ENCODE results near the gene DYNLRB1. TPM values are rescaled to one million over a fixed set of nuclear protein-coding genes. Genes with fewer than 3 reads are reported as not detected.

The DYNLRB1 gene
- total and polyA plus RNA-seq, 2 of the 13 experiments (the other 11 are each of a cell fraction or from before 2014, with no cell fraction given): 140 to 244 TPM

DNA sequence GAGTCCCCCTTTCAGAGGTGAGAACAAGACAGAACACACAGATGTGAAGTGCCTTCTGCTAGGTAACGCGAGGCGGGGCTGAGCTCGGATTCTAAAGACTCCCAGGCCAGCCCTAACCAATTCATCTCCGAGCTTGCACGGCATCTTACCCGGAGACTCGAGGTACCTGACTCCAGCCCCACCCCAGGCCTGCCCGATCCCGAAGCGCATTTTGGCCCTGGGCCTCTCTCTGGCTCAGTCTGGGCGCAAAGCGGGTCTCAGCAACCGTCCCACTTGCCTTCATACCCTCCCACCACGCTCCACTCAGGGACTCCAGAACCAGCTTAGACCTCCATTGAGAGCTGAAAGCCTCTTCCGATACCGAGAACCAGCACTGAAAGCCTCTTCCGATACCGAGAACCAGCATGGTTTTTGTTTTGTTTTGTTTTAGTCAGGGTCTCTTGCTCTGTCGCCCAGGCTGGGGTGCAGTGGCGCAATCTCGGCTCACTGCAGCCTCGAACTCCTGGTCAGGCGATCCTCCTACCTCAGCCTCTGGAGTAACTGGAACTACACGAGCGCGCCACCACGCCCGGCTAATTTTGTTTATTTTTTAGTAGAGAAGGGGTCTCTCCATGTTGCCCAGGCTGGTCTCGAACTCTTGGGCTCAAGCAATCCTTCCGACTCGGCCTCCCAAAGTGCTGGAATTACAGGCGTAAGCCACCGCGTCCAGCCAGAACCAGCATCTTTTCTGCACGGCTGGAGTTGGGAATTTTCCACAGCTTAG lies 557 bp upstream of the DYNLRB1 start (continued):
- TF ChIP-seq SRSF4 (IDR thresholded peaks at IDR 0.05; ENCODE audit: low read depth, low read length, poor library complexity, severe bottlenecking) (no peak), YY1 (IDR thresholded peaks at IDR 0.05; ENCODE audit: insufficient read depth, insufficient replicate concordance, low read depth, low read length) (no peak), ZSCAN30 (CRISPR knock-in tag; IDR thresholded peaks at IDR 0.05) (no peak), ZFX (CRISPR knock-in tag; IDR thresholded peaks at IDR 0.05; ENCODE audit: low read depth) (peak; percentile 44; the same call in 1 of the 2 replicates), NR3C1 (CRISPR knock-in tag; IDR thresholded peaks at IDR 0.05) (no peak), ZNF709 (CRISPR knock-in tag; IDR thresholded peaks at IDR 0.05) (peak; percentile 22; the same call in 1 of the 2 replicates), ZNF737 (CRISPR knock-in tag; IDR thresholded peaks at IDR 0.05; ENCODE audit: borderline replicate concordance) (no peak), TAF15 (IDR thresholded peaks at IDR 0.05; ENCODE audit: low read depth, low read length, poor library complexity, severe bottlenecking) (no peak), TCF7L2 (IDR thresholded peaks at IDR 0.05; ENCODE audit: low read depth, low read length) (no peak), ZNF776 (CRISPR knock-in tag; IDR thresholded peaks at IDR 0.05) (no peak), PITX1 (CRISPR knock-in tag; IDR thresholded peaks at IDR 0.05) (no peak), ZNF615 (CRISPR knock-in tag; IDR thresholded peaks at IDR 0.05; ENCODE audit: borderline replicate concordance) (0 out of 2 replicates have a peak, but pooled peaks have one; percentile 67), CHD2 (IDR thresholded peaks at IDR 0.05; ENCODE audit: low read depth, low read length) (no peak; the same call in 1 of the 2 replicates), NFKB2 (CRISPR knock-in tag; IDR thresholded peaks at IDR 0.05; ENCODE audit: borderline replicate concordance) (no peak), FOXA3 (CRISPR knock-in tag; IDR thresholded peaks at IDR 0.05) (no peak), ZNF225 (CRISPR knock-in tag; IDR thresholded peaks at IDR 0.05) (no peak), ATM (IDR thresholded peaks at IDR 0.05; ENCODE audit: borderline replicate concordance) (no peak), ZZZ3 (CRISPR knock-in tag; IDR thresholded peaks at IDR 0.05; ENCODE audit: borderline replicate concordance) (peak; percentile 33; the same call in 1 of the 2 replicates), CCAR2 (optimal IDR thresholded peaks at IDR 0.05; ENCODE audit: low read depth, low read length) (no peak), GATAD2A (CRISPR knock-in tag; IDR thresholded peaks at IDR 0.05) (peak; percentile 36; the same call in 1 of the 2 replicates)
- TF ChIP-seq, protein P1, sequence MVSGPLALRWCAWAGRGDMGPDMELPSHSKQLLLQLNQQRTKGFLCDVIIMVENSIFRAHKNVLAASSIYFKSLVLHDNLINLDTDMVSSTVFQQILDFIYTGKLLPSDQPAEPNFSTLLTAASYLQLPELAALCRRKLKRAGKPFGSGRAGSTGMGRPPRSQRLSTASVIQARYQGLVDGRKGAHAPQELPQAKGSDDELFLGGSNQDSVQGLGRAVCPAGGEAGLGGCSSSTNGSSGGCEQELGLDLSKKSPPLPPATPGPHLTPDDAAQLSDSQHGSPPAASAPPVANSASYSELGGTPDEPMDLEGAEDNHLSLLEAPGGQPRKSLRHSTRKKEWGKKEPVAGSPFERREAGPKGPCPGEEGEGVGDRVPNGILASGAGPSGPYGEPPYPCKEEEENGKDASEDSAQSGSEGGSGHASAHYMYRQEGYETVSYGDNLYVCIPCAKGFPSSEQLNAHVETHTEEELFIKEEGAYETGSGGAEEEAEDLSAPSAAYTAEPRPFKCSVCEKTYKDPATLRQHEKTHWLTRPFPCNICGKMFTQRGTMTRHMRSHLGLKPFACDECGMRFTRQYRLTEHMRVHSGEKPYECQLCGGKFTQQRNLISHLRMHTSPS (CRISPR knock-in tag; IDR thresholded peaks at IDR 0.05; ENCODE audit: low read depth): 0 out of 2 replicates have a peak, but pooled peaks have one; percentile 30
- TF ChIP-seq, protein P2, sequence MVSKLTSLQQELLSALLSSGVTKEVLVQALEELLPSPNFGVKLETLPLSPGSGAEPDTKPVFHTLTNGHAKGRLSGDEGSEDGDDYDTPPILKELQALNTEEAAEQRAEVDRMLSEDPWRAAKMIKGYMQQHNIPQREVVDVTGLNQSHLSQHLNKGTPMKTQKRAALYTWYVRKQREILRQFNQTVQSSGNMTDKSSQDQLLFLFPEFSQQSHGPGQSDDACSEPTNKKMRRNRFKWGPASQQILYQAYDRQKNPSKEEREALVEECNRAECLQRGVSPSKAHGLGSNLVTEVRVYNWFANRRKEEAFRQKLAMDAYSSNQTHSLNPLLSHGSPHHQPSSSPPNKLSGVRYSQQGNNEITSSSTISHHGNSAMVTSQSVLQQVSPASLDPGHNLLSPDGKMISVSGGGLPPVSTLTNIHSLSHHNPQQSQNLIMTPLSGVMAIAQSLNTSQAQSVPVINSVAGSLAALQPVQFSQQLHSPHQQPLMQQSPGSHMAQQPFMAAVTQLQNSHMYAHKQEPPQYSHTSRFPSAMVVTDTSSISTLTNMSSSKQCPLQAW (CRISPR knock-in tag; IDR thresholded peaks at IDR 0.05): no peak
- TF ChIP-seq, protein P3, sequence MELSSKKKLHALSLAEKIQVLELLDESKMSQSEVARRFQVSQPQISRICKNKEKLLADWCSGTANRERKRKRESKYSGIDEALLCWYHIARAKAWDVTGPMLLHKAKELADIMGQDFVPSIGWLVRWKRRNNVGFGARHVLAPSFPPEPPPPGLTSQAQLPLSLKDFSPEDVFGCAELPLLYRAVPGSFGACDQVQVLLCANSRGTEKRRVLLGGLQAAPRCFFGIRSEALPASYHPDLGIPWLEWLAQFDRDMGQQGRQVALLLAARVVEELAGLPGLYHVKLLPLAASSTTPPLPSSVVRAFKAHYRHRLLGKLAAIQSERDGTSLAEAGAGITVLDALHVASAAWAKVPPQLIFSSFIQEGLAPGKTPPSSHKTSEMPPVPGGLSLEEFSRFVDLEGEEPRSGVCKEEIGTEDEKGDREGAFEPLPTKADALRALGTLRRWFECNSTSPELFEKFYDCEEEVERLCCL (CRISPR knock-in tag; IDR thresholded peaks at IDR 0.05; ENCODE audit: borderline replicate concordance): no peak
- TF ChIP-seq, protein P4, sequence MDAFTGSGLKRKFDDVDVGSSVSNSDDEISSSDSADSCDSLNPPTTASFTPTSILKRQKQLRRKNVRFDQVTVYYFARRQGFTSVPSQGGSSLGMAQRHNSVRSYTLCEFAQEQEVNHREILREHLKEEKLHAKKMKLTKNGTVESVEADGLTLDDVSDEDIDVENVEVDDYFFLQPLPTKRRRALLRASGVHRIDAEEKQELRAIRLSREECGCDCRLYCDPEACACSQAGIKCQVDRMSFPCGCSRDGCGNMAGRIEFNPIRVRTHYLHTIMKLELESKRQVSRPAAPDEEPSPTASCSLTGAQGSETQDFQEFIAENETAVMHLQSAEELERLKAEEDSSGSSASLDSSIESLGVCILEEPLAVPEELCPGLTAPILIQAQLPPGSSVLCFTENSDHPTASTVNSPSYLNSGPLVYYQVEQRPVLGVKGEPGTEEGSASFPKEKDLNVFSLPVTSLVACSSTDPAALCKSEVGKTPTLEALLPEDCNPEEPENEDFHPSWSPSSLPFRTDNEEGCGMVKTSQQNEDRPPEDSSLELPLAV (CRISPR knock-in tag; conservative IDR thresholded peaks at IDR 0.05; ENCODE audit: low read depth): no peak

All from HepG2 (cell line).